Mucosa of descending colon (tissue), 3 donors: ENCODE results near the gene ZNF668. TPM values are rescaled to one million over a fixed set of nuclear protein-coding genes. Genes with fewer than 3 reads are reported as not detected.

Experiments
- ATAC-seq: fragments of 200-7000 bp; cut with Tn5 transposase; one replicate; pipeline ENCODE4 v1.9.1; 2020; ENCODE audit warnings: mild to moderate bottlenecking, moderate library complexity
- DNase-seq, 3 donors: peaks; one replicate each; pipeline ENCODE4 v3.0.0-alpha.2; 2020
- H3K36me3 ChIP-seq: fragments of 200-600 bp; one replicate; pipeline ENCODE4 v1.8.0; 2021; ENCODE audit warnings: low read depth, mild to moderate bottlenecking
- H3K4me1 ChIP-seq: fragments of 200-600 bp; one replicate; pipeline ENCODE4 v1.8.0; 2021; ENCODE audit warnings: low read depth, mild to moderate bottlenecking
- H3K4me3 ChIP-seq: fragments of 200-600 bp; one replicate; pipeline ENCODE4 v1.8.0; 2021; ENCODE audit warnings: mild to moderate bottlenecking
- H3K9me3 ChIP-seq: fragments of 200-600 bp; one replicate; pipeline ENCODE4 v1.8.0; 2021; ENCODE audit warnings: mild to moderate bottlenecking
- CTCF ChIP-seq: fragments of 200-600 bp; IDR thresholded peaks from one replicate; pipeline ENCODE4 v1.8.0; 2022; ENCODE audit warnings: antibody characterized with exemption, mild to moderate bottlenecking
- intact Hi-C, 2 donors: fragments of 100-400 bp; cut with DNase I in 1 of 2; cut with micrococcal nuclease in 1 of 2; formaldehyde crosslinking; loops; one replicate each; pipeline versions ENCODE4 v1.11.0 to v1.11.1; 2022; cut with DNase I, micrococcal nuclease
- total RNA-seq, 3 donors: library from RNA; stranded (reverse); fragmentation: NEBNext Ultra II Directional in 2 of 3; extraction: Animal tissue kit (Norgen Biotek cat#: 25700) in 2 of 3; gene quantifications; one replicate each; pipeline versions ENCODE4 v1.2.1 to v1.2.4, GENCODE V29; 2021 to 2023
- donor health status: DM: no; HTN: no; CAD: no; lungs with moderate emphysema.
- donor health status: DM: no; HTN: no; CAD: no.
- donor health status: DM: no; HTN: yes; CAD: no.

ZNF668 gene
- total RNA-seq, 3 donors from 2014 or later = 8.3 to 10.2 (median 9.8) TPM

- DNase-seq = no peak
- H3K4me3 ChIP-seq = no peak overlapping the region
- TF ChIP-seq CTCF = no peak
- intact Hi-C loops = no loop called here
- no peaks in the 10 kb centered on the region for H3K36me3 ChIP-seq
- ATAC-seq = peak; percentile 47
- H3K9me3 ChIP-seq = no peaks in the 10 kb centered on the region
- peaks cover 6% of the 10 kb centered on the region for H3K4me1 ChIP-seq
These were observed 10.0 kb downstream of the ZNF668 start for GRCh38 chr16:31063843-31064611.

DNA sequence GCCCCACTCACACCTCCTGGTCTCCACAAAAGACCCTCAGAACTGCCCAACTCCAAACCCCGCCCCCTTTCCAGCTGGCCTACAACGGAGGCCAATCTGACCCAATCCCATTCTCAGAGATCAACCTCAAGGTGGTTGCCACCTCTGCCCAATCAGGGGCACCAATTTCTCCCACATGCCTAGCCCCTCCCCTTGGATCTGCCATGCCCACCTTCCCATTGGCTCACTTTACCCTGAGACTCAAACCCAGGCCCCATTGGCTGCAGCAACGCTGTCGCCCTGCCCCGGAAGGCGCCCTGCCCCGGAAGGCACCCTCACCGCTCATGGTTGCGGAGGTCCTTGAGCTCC, 10.6 kb downstream of the ZNF668 start:
- H3K4me3 ChIP-seq = no peak overlapping the region
- intact Hi-C loops = no loop called here
- H3K36me3 ChIP-seq = no peaks in the 10 kb centered on the region
- DNase-seq (no peak), ATAC-seq (no peak)
- TF ChIP-seq CTCF = no peak
- H3K9me3 ChIP-seq = no peaks in the 10 kb centered on the region
- peaks cover 6% of the 10 kb centered on the region for H3K4me1 ChIP-seq

DNA sequence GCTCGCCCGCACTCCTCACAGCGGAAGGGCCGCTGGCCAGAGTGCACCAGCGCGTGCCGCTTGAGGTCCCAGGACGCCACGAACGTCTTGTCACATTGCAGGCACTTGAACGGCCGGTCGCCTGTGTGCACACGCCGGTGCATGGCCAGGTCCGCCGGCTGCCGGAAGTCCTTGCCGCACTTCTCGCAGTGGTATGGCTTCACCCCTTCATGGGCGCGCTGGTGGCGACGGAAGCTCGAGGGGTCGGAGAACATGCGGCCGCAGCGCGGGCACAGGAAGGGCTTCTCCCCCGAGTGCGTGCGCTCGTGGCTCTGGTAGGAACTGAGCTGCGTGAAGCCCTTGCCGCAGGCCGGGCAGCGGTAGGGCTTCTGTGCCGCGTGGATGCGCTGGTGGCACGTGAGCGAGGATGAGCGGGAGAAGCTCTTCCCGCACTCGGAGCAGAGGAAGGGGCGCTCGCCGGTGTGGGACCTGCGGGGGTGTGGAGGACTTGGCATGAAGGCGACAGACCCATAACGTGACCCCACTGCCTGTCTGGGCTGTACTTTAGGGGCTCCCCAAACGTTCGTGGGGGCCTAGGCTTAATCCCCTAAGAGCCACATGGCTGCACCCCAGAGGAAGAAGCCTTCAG, 12.1 kb downstream of the ZNF668 start:
- intact Hi-C loops = no loop called here
- ATAC-seq = no peak

DNA sequence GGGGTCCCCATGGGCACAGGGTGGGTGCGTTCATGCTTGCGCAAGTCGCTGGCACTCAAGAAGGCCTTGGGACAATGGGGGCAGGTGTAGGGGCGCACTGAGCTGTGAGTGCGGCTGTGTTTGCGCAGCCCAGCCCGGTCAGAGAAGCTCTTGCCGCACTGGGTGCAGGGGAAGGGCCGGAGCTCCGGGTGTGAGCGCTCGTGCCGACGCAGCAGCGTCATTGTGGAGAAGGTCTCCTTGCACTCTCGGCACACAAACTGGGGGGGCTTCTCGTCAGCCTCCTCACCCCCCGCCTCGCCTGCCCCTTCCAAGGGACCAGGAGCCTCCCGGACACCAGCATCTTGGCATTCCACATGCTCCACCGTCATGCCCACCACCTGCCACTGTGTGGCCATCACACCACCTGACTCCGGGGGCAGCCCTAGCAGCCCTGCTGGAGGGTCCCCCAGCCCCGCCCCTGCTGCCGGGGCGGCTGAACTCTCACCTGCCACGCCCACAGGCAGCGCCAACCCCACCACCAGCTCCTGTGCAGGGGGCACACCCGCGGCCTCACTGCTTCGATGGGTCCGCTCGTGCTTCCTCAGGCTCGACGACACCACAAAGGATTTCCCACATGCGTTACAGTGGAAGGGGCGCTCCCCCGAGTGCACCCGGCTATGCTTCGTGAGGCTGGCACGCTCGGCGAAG, 12.8 kb downstream of the ZNF668 start:
- Histone ChIP-seq H3K9me3 (no peaks in the 10 kb centered on the region), H3K36me3 (no peaks in the 10 kb centered on the region), H3K4me3 (no peak overlapping the region), H3K4me1 (peaks cover 6% of the 10 kb centered on the region)
- intact Hi-C loops = no loop called here
- ATAC-seq = no peak
- no peak for TF ChIP-seq CTCF
- no peak for DNase-seq

More for the DNA sequence above, 12.1 kb downstream of the ZNF668 start:
- no peak for DNase-seq
- peaks cover 6% of the 10 kb centered on the region for H3K4me1 ChIP-seq
- no peak for TF ChIP-seq CTCF
- H3K36me3 ChIP-seq = no peaks in the 10 kb centered on the region
- H3K9me3 ChIP-seq = no peaks in the 10 kb centered on the region
- H3K4me3 ChIP-seq = no peak overlapping the region

DNA sequence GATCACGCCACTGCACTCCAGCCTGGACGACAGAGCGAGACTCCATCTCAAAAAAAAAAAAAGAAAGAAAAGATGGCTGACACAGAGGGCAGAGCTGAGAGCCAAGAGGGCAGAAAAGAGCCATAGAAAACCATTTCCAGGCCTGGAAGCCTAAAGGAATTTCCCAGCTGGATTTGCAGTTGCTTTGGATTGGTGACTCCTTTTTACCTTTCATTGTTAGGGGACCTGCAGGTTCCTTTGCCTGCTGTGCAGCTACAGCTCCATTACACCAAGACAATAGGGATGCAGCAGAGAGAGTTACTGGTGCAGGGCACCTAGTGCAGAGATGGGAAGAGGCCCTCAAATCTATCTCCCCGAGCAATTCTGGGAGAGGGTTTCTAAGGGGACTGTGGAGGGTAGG, 18.4 kb downstream of the ZNF668 start:
- H3K36me3 ChIP-seq = no peaks in the 10 kb centered on the region
- H3K4me1 ChIP-seq = no peaks in the 10 kb centered on the region
- no peak overlapping the region for H3K4me3 ChIP-seq
- intact Hi-C loops = no loop called here
- ATAC-seq (no peak), DNase-seq (no peak)
- TF ChIP-seq CTCF = no peak
- no peaks in the 10 kb centered on the region for H3K9me3 ChIP-seq
